Measurements from ENCODE around the gene CCT7. TPM values are rescaled to one million over a fixed set of nuclear protein-coding genes. Genes with fewer than 3 reads are reported as not detected.

Gene CCT7
- total and polyA plus RNA-seq, 2 experiments from 2014 or later: 190 to 197 TPM

- Histone ChIP-seq H3K9me2 (replicated peaks; ENCODE audit: insufficient read depth) (no peaks in the 10 kb centered on the region), H3K36me3 (replicated peaks; ENCODE audit: insufficient read depth, low read depth) (no peaks in the 10 kb centered on the region), H3K79me2 (no peaks in the 10 kb centered on the region), H3K9me3 (ENCODE audit: low read depth) (no peaks in the 10 kb centered on the region), H3K27me3 (peaks cover 18% of the 10 kb centered on the region), H3K4me2 (no peak overlapping the region), H3K4me3 (no peak overlapping the region), H4K20me1 (ENCODE audit: insufficient read depth, poor library complexity, severe bottlenecking) (no peaks in the 10 kb centered on the region), H2AFZ (no peak overlapping the region), H3K27ac (no peak overlapping the region), H3K4me1 (ENCODE audit: insufficient read depth) (peaks cover 6% of the 10 kb centered on the region)
- WGBS (ENCODE audit: low lambda C conversion rate, missing lambda C conversion rate): 94% methylated on average over 16 of the region's 16 CpGs
- DNase-seq (ENCODE audit: low spot score): no peak
- TF ChIP-seq, protein P1, sequence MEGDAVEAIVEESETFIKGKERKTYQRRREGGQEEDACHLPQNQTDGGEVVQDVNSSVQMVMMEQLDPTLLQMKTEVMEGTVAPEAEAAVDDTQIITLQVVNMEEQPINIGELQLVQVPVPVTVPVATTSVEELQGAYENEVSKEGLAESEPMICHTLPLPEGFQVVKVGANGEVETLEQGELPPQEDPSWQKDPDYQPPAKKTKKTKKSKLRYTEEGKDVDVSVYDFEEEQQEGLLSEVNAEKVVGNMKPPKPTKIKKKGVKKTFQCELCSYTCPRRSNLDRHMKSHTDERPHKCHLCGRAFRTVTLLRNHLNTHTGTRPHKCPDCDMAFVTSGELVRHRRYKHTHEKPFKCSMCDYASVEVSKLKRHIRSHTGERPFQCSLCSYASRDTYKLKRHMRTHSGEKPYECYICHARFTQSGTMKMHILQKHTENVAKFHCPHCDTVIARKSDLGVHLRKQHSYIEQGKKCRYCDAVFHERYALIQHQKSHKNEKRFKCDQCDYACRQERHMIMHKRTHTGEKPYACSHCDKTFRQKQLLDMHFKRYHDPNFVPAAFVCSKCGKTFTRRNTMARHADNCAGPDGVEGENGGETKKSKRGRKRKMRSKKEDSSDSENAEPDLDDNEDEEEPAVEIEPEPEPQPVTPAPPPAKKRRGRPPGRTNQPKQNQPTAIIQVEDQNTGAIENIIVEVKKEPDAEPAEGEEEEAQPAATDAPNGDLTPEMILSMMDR (IDR thresholded peaks at IDR 0.05; ENCODE audit: poor library complexity): no peak
- no peak for TF ChIP-seq EZH2 (IDR thresholded peaks at IDR 0.05; ENCODE audit: borderline replicate concordance)
- no peak for TF ChIP-seq EZH2phosphoT487 (IDR thresholded peaks at IDR 0.05; ENCODE audit: low read depth, severe bottlenecking, unreplicated experiment)
Measured at GRCh38 chr2:73263540-73264331, 29.6 kb downstream of the CCT7 start.

DNA sequence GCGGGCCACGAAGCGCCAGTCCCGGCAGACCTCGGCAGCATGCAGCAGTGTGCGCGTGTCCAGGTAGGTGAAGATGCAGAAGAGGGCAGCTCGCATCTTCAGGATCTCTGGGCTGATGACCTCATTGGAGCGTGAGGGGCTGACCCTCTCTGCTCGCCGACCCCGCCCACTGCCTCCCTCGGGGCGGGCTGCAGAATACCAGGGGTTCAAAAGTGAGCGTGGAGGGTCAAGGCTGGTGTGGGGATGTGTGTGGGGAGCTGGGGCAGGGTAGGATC, 30.2 kb downstream of the CCT7 start:
- no peaks in the 10 kb centered on the region for H3K9me2 ChIP-seq (replicated peaks; ENCODE audit: insufficient read depth)
- no peak overlapping the region for H3K4me3 ChIP-seq
- H3K27me3 ChIP-seq: peaks cover 20% of the 10 kb centered on the region
- TF ChIP-seq EZH2 (IDR thresholded peaks at IDR 0.05; ENCODE audit: borderline replicate concordance): no peak
- WGBS (ENCODE audit: low lambda C conversion rate, missing lambda C conversion rate): 89% methylated on average over 15 of the region's 15 CpGs
- no peaks in the 10 kb centered on the region for H3K9me3 ChIP-seq (ENCODE audit: low read depth)
- H3K4me2 ChIP-seq: no peak overlapping the region
- H3K4me1 ChIP-seq (ENCODE audit: insufficient read depth): peaks cover 10% of the 10 kb centered on the region
- H3K27ac ChIP-seq: no peak overlapping the region
- H4K20me1 ChIP-seq (ENCODE audit: insufficient read depth, poor library complexity, severe bottlenecking): no peaks in the 10 kb centered on the region
- no peaks in the 10 kb centered on the region for H3K79me2 ChIP-seq
- H3K36me3 ChIP-seq (replicated peaks; ENCODE audit: insufficient read depth, low read depth): no peaks in the 10 kb centered on the region
- H2AFZ ChIP-seq: no peak overlapping the region
- DNase-seq (ENCODE audit: low spot score): no peak

DNA sequence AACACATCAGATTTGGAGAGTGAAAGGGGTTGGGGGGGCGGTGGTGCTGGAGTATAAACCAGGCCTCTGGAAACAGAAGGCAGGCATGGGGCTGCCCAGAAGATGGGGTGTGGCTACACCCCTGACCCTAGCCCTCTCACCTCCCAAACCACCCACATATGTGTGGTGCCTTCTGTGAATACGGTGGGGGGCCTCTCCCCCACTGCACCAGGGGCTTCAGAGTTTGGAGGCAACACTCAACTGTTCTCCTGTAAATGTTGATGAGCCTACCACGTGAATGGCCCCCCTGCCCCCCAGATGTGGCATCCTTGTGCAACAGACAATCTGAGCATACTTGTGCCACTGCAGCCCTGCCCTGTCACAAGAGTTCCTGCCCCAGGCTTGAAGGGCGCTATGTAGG, 30.7 kb downstream of the CCT7 start:
- no peaks in the 10 kb centered on the region for H3K9me3 ChIP-seq (ENCODE audit: low read depth)
- no peak overlapping the region for H2AFZ ChIP-seq
- no peak overlapping the region for H3K27ac ChIP-seq
- no peak for DNase-seq (ENCODE audit: low spot score)
- peaks cover 23% of the 10 kb centered on the region for H3K27me3 ChIP-seq
- no peaks in the 10 kb centered on the region for H4K20me1 ChIP-seq (ENCODE audit: insufficient read depth, poor library complexity, severe bottlenecking)
- TF ChIP-seq, protein P1 (IDR thresholded peaks at IDR 0.05; ENCODE audit: poor library complexity): no peak
- TF ChIP-seq EZH2 (IDR thresholded peaks at IDR 0.05; ENCODE audit: borderline replicate concordance) (no peak), EZH2phosphoT487 (IDR thresholded peaks at IDR 0.05; ENCODE audit: low read depth, severe bottlenecking, unreplicated experiment) (no peak)
- H3K79me2 ChIP-seq: no peaks in the 10 kb centered on the region
- H3K4me3 ChIP-seq: no peak overlapping the region
- H3K4me2 ChIP-seq: no peak overlapping the region
- WGBS (ENCODE audit: low lambda C conversion rate, missing lambda C conversion rate): 91% methylated on average over 4 of the region's 4 CpGs
- peaks cover 10% of the 10 kb centered on the region for H3K4me1 ChIP-seq (ENCODE audit: insufficient read depth)
- H3K36me3 ChIP-seq (replicated peaks; ENCODE audit: insufficient read depth, low read depth): no peaks in the 10 kb centered on the region
- no peaks in the 10 kb centered on the region for H3K9me2 ChIP-seq (replicated peaks; ENCODE audit: insufficient read depth)

DNA sequence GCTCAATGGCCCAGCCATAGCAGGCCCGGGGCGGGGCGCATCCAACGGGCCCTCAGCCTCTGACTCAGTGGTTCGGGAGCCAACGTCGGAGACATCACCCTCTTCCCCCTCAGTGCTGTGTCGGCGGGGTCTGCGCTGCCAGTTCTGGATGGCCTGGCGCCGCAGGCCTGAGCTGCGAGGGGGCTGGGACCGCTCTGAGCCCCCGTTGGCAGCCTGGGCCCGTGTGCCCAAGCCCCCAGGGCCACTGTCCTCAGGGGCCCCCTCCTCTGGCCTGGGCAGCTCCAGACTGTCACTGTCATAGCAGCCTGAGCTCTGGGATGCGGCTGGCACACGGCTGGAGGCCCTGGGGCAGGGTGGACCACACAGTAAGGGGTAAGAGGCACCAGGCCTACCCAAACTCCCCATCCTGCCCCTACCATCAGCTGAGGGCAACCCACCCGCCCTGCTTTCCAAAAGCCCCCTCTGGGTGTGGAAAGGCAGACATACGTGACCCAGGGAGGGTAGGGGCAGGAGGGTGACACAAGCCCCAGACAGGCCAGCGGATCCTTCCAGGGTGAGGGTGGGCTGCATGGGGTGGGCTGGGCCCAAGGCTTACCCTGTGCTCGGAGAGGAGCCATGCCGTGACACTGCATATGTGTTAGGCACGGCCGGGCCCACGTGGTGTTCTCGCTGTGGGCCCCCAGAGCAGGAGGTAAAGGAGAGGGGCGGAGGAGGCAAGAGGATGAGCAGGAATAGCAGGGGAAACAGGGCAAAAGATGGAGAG, 31.4 kb downstream of the CCT7 start:
- H3K4me3 ChIP-seq: no peak overlapping the region
- no peaks in the 10 kb centered on the region for H3K36me3 ChIP-seq (replicated peaks; ENCODE audit: insufficient read depth, low read depth)
- no peak overlapping the region for H3K27ac ChIP-seq
- H3K9me2 ChIP-seq (replicated peaks; ENCODE audit: insufficient read depth): no peaks in the 10 kb centered on the region
- peaks cover 29% of the 10 kb centered on the region for H3K27me3 ChIP-seq
- H3K4me1 ChIP-seq (ENCODE audit: insufficient read depth): peaks cover 10% of the 10 kb centered on the region
- TF ChIP-seq EZH2 (IDR thresholded peaks at IDR 0.05; ENCODE audit: borderline replicate concordance) (no peak), EZH2phosphoT487 (IDR thresholded peaks at IDR 0.05; ENCODE audit: low read depth, severe bottlenecking, unreplicated experiment) (no peak)
- TF ChIP-seq, protein P1 (IDR thresholded peaks at IDR 0.05; ENCODE audit: poor library complexity): no peak
- DNase-seq (ENCODE audit: low spot score): no peak
- H2AFZ ChIP-seq: no peak overlapping the region
- WGBS (ENCODE audit: low lambda C conversion rate, missing lambda C conversion rate): 95% methylated on average over 22 of the region's 28 CpGs
- no peak overlapping the region for H3K4me2 ChIP-seq
- H3K79me2 ChIP-seq: no peaks in the 10 kb centered on the region
- H4K20me1 ChIP-seq (ENCODE audit: insufficient read depth, poor library complexity, severe bottlenecking): no peaks in the 10 kb centered on the region
- no peaks in the 10 kb centered on the region for H3K9me3 ChIP-seq (ENCODE audit: low read depth)

All from hepatocyte (in vitro differentiated cells).